ENCODE data around the gene MCEE. TPM values are rescaled to one million over a fixed set of nuclear protein-coding genes. Genes with fewer than 3 reads are reported as not detected.
A peak's percentile ranks its signal among the peaks of the same experiment; 100 is the strongest.

Gene MCEE
- total and polyA plus RNA-seq, 4 donors, result 16.4 to 32.3 (median 21.6) TPM

DNA sequence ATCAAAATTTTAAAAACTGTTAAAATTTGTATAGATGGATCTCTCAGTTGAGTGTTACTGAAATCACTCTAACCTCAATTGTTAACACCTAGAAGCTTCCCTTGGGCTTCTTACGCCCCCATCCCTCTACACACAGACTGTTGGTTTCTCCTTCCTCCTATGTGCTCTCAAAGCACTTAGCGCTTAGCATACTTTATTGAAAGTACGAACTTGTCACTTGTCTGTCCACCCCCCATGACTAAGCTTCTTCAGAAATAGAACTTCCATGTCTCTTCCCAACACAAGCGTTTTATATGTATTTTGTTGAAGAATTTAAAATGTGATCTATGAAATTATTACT is 846 bp upstream of the MCEE start:
- Histone ChIP-seq H3K4me1 (ENCODE audit: control insufficient read depth in 5 of 5, insufficient read depth in 5 of 5, low read length in 5 of 5) (peaks cover 2 to 16% (median 11%) of the 10 kb centered on the region in 5 donors), H3K36me3 (ENCODE audit: control insufficient read depth in 4 of 4, insufficient read depth in 4 of 4, low read length in 4 of 4) (peaks cover 5 to 15% (median 8%) of the 10 kb centered on the region in 4 donors), H3K4me3 (peak overlapping the region; percentile 93), H3K27ac (ENCODE audit: low read depth in 1 of 2, low read length in 1 of 2) (peak overlapping the region in 1 of 2 donors; percentile 73), H3K9me3 (ENCODE audit: control insufficient read depth in 4 of 4, insufficient read depth in 3 of 4, low read length in 3 of 4) (no peaks in the 10 kb centered on the region), H3K9ac (ENCODE audit: insufficient read depth in 1 of 2, low read length in 2 of 2) (peak overlapping the region in 1 of 2 donors; percentile 67), H3K27me3 (ENCODE audit: control insufficient read depth in 3 of 3, insufficient read depth in 3 of 3, low read length in 2 of 3) (no peaks in the 10 kb centered on the region)
- ATAC-seq (ENCODE audit: insufficient read depth, low FRiP score), result no peak
- TF ChIP-seq, protein P1, sequence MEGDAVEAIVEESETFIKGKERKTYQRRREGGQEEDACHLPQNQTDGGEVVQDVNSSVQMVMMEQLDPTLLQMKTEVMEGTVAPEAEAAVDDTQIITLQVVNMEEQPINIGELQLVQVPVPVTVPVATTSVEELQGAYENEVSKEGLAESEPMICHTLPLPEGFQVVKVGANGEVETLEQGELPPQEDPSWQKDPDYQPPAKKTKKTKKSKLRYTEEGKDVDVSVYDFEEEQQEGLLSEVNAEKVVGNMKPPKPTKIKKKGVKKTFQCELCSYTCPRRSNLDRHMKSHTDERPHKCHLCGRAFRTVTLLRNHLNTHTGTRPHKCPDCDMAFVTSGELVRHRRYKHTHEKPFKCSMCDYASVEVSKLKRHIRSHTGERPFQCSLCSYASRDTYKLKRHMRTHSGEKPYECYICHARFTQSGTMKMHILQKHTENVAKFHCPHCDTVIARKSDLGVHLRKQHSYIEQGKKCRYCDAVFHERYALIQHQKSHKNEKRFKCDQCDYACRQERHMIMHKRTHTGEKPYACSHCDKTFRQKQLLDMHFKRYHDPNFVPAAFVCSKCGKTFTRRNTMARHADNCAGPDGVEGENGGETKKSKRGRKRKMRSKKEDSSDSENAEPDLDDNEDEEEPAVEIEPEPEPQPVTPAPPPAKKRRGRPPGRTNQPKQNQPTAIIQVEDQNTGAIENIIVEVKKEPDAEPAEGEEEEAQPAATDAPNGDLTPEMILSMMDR (IDR thresholded peaks at IDR 0.05; ENCODE audit: control extremely low read depth, extremely low read depth), result no peak
- 0 to 1% methylated on average over 4 of the region's 4 CpGs for WGBS, 2 donors
- peak in 1 of 3 donors; percentile 36 for DNase-seq

DNA sequence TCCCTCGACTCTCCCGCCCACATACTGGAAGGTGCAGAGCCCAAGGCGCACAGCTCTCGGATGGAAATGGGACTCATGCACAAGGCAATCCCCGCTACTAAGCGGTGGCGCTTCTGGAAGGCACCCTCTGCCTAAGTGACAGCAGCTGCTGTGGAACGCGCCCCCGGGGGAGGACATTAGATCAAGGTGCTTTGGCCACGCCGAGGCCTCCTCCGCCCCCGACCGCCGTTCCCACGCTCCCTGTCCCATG is 202 bp downstream of the MCEE start:
- H3K4me1 ChIP-seq (ENCODE audit: control insufficient read depth in 5 of 5, insufficient read depth in 5 of 5, low read length in 5 of 5), result peaks cover 2 to 16% (median 11%) of the 10 kb centered on the region in 5 donors
- 0 to 1% methylated on average over 17 of the region's 17 CpGs for WGBS, 2 donors
- DNase-seq (no peak), ATAC-seq (ENCODE audit: insufficient read depth, low FRiP score) (no peak)
- peak overlapping the region; percentile 93 for H3K4me3 ChIP-seq
- peak overlapping the region; percentile 73 to 99 for H3K27ac ChIP-seq (ENCODE audit: low read depth in 1 of 2, low read length in 1 of 2)
- H3K9ac ChIP-seq (ENCODE audit: insufficient read depth in 1 of 2, low read length in 2 of 2), result peak overlapping the region in 1 of 2 donors; percentile 45
- H3K9me3 ChIP-seq (ENCODE audit: control insufficient read depth in 4 of 4, insufficient read depth in 3 of 4, low read length in 3 of 4), result no peaks in the 10 kb centered on the region
- peaks cover 2 to 6% (median 3%) of the 10 kb centered on the region in 4 donors for H3K36me3 ChIP-seq (ENCODE audit: control insufficient read depth in 4 of 4, insufficient read depth in 4 of 4, low read length in 4 of 4)
- H3K27me3 ChIP-seq (ENCODE audit: control insufficient read depth in 3 of 3, insufficient read depth in 3 of 3, low read length in 2 of 3), result no peaks in the 10 kb centered on the region
- TF ChIP-seq, protein P1 (IDR thresholded peaks at IDR 0.05; ENCODE audit: control extremely low read depth, extremely low read depth), result no peak

DNA sequence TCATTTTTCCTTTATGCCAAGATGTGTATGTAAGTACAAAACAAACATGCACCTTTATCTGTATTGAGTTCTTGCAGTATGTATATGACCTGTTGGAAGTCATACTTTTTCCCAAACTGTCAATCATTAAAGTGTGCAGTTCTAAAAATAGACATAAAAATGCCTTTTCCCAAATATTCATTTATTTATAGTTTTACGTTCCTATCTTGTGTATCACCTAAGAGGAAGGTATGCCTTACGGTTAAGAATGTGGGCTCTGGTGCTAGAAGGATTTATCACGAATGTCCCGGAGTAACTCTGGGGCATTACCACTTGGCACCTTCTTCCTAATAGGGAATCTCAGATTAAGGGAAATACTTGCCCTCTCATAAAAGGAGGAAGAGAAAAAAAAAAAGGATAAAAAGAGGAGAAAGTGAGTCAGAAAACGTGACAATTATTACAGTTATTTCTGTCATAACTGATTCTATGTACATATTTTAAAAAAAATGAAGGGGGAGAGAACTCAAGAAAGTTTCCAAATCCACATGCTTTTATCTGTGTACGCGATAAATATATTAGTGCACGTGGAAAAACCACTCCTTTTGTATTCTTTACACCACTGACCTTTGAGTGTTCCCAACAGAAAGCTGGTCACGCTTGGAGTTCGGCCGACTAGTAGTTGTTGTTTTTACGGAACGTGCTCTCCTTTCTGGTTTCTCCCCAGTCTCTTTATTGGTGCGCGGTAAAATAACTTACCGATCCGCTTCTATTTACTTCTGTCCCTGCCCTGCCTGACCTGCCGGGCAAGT is 721 bp downstream of the MCEE start:
- peak overlapping the region; percentile 93 for H3K4me3 ChIP-seq
- WGBS, 2 donors, result 2 to 3% methylated on average over 18 of the region's 18 CpGs
- TF ChIP-seq, protein P1 (IDR thresholded peaks at IDR 0.05; ENCODE audit: control extremely low read depth, extremely low read depth), result no peak
- DNase-seq (peak in 2 of 3 donors; percentile 20 to 21), ATAC-seq (ENCODE audit: insufficient read depth, low FRiP score) (peak; percentile 31)
- no peaks in the 10 kb centered on the region for H3K27me3 ChIP-seq (ENCODE audit: control insufficient read depth in 3 of 3, insufficient read depth in 3 of 3, low read length in 2 of 3)
- H3K36me3 ChIP-seq (ENCODE audit: control insufficient read depth in 4 of 4, insufficient read depth in 4 of 4, low read length in 4 of 4), result peaks cover 0 to 4% (median 1%) of the 10 kb centered on the region in 4 donors
- peak overlapping the region; percentile 73 to 99 for H3K27ac ChIP-seq (ENCODE audit: low read depth in 1 of 2, low read length in 1 of 2)
- peaks cover 2 to 16% (median 11%) of the 10 kb centered on the region in 5 donors for H3K4me1 ChIP-seq (ENCODE audit: control insufficient read depth in 5 of 5, insufficient read depth in 5 of 5, low read length in 5 of 5)
- no peaks in the 10 kb centered on the region for H3K9me3 ChIP-seq (ENCODE audit: control insufficient read depth in 4 of 4, insufficient read depth in 3 of 4, low read length in 3 of 4)
- peak overlapping the region in 1 of 2 donors; percentile 45 for H3K9ac ChIP-seq (ENCODE audit: insufficient read depth in 1 of 2, low read length in 2 of 2)
